ENCODE data around the gene PLSCR1.

Gene PLSCR1

GRCh38 chr3:146536681-146537080, 7.7 kb downstream of the PLSCR1 start:
- no peak for TF ChIP-seq PATZ1 (CRISPR knock-in tag; IDR thresholded peaks at IDR 0.05; ENCODE audit: borderline replicate concordance)
- no peak for TF ChIP-seq POU6F1 (CRISPR knock-in tag; IDR thresholded peaks at IDR 0.05; ENCODE audit: borderline replicate concordance, low read depth)
- TF ChIP-seq ARNTL (CRISPR knock-in tag; IDR thresholded peaks at IDR 0.05; ENCODE audit: borderline replicate concordance, low read depth) = no peak
- no peak for TF ChIP-seq ZFP3 (CRISPR knock-in tag; IDR thresholded peaks at IDR 0.05)
- TF ChIP-seq ZNF8 (CRISPR knock-in tag; IDR thresholded peaks at IDR 0.05) = no peak
- no peak for TF ChIP-seq TOX (CRISPR knock-in tag; IDR thresholded peaks at IDR 0.05; ENCODE audit: borderline replicate concordance)

GRCh38 chr3:146532406-146532805, 12.0 kb downstream of the PLSCR1 start:
- TF ChIP-seq TSHZ2 (CRISPR knock-in tag; IDR thresholded peaks at IDR 0.05) (no peak), OSR1 (CRISPR knock-in tag; IDR thresholded peaks at IDR 0.05) (no peak), PPARA (CRISPR knock-in tag; IDR thresholded peaks at IDR 0.05; ENCODE audit: borderline replicate concordance) (no peak), ARNTL (CRISPR knock-in tag; IDR thresholded peaks at IDR 0.05; ENCODE audit: borderline replicate concordance, low read depth) (no peak), POU6F1 (CRISPR knock-in tag; IDR thresholded peaks at IDR 0.05; ENCODE audit: borderline replicate concordance, low read depth) (no peak)
- ATAC-seq = no peak

More at GRCh38 chr3:146536681-146537080, 7.7 kb downstream of the PLSCR1 start:
- ATAC-seq = no peak

- ATAC-seq = no peak
- no peak for TF ChIP-seq TSHZ2 (CRISPR knock-in tag; IDR thresholded peaks at IDR 0.05)
- no peak for TF ChIP-seq GLIS3 (CRISPR knock-in tag; IDR thresholded peaks at IDR 0.05)
- TF ChIP-seq ESRRG (CRISPR knock-in tag; IDR thresholded peaks at IDR 0.05) = no peak
- no peak for TF ChIP-seq CSDC2 (CRISPR knock-in tag; IDR thresholded peaks at IDR 0.05)
- no peak for TF ChIP-seq ARNTL (CRISPR knock-in tag; IDR thresholded peaks at IDR 0.05; ENCODE audit: borderline replicate concordance, low read depth)
- no peak for TF ChIP-seq BACH2 (CRISPR knock-in tag; IDR thresholded peaks at IDR 0.05; ENCODE audit: borderline replicate concordance)
- no peak for TF ChIP-seq SNAI2 (CRISPR knock-in tag; IDR thresholded peaks at IDR 0.05)
- no peak for TF ChIP-seq PPARA (CRISPR knock-in tag; IDR thresholded peaks at IDR 0.05; ENCODE audit: borderline replicate concordance)
- no peak for TF ChIP-seq ZNF8 (CRISPR knock-in tag; IDR thresholded peaks at IDR 0.05)
- TF ChIP-seq ZFP3 (CRISPR knock-in tag; IDR thresholded peaks at IDR 0.05) = no peak
- TF ChIP-seq ZFP30 (CRISPR knock-in tag; IDR thresholded peaks at IDR 0.05) = no peak
- TF ChIP-seq TOX (CRISPR knock-in tag; IDR thresholded peaks at IDR 0.05; ENCODE audit: borderline replicate concordance) = no peak
Observed at GRCh38 chr3:146530609-146531008, 13.8 kb downstream of the PLSCR1 start.

GRCh38 chr3:146529021-146529420, 15.4 kb downstream of the PLSCR1 start:
- no peak for ATAC-seq
- TF ChIP-seq ARNTL (CRISPR knock-in tag; IDR thresholded peaks at IDR 0.05; ENCODE audit: borderline replicate concordance, low read depth) (no peak), TCF4 (CRISPR knock-in tag; IDR thresholded peaks at IDR 0.05; ENCODE audit: borderline replicate concordance) (no peak), ESRRG (CRISPR knock-in tag; IDR thresholded peaks at IDR 0.05) (no peak), BACH2 (CRISPR knock-in tag; IDR thresholded peaks at IDR 0.05; ENCODE audit: borderline replicate concordance) (no peak), ZNF8 (CRISPR knock-in tag; IDR thresholded peaks at IDR 0.05) (no peak), TSHZ2 (CRISPR knock-in tag; IDR thresholded peaks at IDR 0.05) (no peak)
